ENCODE data around the gene KCTD17.

The KCTD17 gene

DNA sequence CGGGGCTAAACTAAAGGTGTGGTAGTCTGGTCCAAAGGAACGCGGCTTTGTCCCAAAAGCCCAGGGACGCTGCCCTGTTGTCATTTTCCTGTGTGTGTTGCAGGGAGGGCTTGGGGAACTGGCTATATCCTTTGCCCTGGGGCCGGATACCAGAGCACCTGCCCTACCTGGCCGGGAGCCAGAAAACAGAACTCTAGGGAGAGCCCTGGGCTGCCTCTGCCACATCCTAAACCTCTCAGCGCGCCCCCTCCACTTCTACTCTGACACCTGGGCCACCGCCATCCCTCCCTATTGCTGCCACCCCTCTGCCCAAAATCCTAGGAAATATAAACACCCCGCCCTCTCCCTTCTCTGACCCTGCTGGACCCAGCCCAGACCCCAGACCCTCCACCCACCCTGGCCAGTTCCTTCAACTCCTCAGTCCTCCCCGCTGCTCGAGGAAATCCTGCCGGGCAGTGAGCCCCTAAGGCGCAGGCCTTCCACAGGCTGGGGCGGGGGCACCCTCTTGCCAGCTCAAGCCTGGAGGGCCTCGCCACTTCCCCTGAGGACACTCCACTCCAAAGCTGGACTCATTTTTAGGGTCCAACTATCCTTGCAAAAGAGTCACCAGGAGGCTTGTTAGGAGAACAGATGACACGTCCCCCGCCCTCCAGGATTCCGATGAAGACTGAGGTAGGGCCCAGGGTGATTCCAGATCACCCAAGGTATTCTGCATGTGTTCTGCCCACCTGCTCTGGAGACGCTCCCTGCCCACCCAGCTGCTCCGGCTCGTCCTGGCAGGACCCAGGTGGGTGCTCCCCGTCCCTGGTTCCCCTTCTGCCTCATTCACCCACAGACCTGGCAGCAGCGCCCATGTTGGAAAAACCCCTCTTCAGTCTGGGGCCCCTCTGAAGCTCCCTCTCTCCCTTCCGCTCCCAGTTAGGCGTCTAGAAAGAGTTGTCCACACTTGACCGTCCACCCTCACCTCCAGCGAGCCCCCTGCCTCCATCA lies 12.2 kb downstream of the KCTD17 start:
- H3K27me3 ChIP-seq (ENCODE audit: insufficient read depth, poor library complexity, severe bottlenecking), result peaks cover 29% of the 10 kb centered on the region
- TF ChIP-seq SPI1 (IDR thresholded peaks at IDR 0.05; ENCODE audit: borderline replicate concordance, low read depth), result no peak
- TF ChIP-seq, protein P1, sequence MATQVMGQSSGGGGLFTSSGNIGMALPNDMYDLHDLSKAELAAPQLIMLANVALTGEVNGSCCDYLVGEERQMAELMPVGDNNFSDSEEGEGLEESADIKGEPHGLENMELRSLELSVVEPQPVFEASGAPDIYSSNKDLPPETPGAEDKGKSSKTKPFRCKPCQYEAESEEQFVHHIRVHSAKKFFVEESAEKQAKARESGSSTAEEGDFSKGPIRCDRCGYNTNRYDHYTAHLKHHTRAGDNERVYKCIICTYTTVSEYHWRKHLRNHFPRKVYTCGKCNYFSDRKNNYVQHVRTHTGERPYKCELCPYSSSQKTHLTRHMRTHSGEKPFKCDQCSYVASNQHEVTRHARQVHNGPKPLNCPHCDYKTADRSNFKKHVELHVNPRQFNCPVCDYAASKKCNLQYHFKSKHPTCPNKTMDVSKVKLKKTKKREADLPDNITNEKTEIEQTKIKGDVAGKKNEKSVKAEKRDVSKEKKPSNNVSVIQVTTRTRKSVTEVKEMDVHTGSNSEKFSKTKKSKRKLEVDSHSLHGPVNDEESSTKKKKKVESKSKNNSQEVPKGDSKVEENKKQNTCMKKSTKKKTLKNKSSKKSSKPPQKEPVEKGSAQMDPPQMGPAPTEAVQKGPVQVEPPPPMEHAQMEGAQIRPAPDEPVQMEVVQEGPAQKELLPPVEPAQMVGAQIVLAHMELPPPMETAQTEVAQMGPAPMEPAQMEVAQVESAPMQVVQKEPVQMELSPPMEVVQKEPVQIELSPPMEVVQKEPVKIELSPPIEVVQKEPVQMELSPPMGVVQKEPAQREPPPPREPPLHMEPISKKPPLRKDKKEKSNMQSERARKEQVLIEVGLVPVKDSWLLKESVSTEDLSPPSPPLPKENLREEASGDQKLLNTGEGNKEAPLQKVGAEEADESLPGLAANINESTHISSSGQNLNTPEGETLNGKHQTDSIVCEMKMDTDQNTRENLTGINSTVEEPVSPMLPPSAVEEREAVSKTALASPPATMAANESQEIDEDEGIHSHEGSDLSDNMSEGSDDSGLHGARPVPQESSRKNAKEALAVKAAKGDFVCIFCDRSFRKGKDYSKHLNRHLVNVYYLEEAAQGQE (IDR thresholded peaks at IDR 0.05; ENCODE audit: insufficient replicate concordance, low read depth), result no peak
- no peak for TF ChIP-seq GABPA (IDR thresholded peaks at IDR 0.05; ENCODE audit: low read depth)
- TF ChIP-seq, protein P2, sequence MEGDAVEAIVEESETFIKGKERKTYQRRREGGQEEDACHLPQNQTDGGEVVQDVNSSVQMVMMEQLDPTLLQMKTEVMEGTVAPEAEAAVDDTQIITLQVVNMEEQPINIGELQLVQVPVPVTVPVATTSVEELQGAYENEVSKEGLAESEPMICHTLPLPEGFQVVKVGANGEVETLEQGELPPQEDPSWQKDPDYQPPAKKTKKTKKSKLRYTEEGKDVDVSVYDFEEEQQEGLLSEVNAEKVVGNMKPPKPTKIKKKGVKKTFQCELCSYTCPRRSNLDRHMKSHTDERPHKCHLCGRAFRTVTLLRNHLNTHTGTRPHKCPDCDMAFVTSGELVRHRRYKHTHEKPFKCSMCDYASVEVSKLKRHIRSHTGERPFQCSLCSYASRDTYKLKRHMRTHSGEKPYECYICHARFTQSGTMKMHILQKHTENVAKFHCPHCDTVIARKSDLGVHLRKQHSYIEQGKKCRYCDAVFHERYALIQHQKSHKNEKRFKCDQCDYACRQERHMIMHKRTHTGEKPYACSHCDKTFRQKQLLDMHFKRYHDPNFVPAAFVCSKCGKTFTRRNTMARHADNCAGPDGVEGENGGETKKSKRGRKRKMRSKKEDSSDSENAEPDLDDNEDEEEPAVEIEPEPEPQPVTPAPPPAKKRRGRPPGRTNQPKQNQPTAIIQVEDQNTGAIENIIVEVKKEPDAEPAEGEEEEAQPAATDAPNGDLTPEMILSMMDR (IDR thresholded peaks at IDR 0.05; ENCODE audit: insufficient read depth, low read length), result no peak
- no peak for TF ChIP-seq POLR2AphosphoS5 (IDR thresholded peaks at IDR 0.05; ENCODE audit: low read depth)
- DNase-seq (ENCODE audit: low read depth in 1 of 2, low spot score in 1 of 2), result no peak

DNA sequence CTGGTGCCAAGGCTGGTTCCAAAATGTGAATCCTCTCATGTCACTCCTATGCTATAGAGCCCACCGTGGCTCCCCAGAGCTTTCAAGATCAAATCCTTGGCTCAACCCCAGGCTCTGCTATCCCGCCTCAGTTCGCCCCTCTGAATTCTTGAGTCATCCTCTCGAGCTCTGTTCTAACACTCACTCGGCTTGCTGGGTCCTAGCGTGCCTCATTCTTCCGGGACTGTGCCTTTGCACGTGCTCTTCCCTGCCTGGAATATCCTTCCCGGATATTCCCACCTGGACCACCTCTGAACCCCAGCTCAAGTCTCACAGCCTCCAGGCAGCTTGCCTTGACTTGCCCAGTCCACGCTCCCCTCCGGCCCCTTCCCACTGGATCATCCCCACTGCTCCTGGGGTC lies 13.0 kb downstream of the KCTD17 start:
- peaks cover 29% of the 10 kb centered on the region for H3K27me3 ChIP-seq (ENCODE audit: insufficient read depth, poor library complexity, severe bottlenecking)
- TF ChIP-seq, protein P2 (IDR thresholded peaks at IDR 0.05; ENCODE audit: insufficient read depth, low read length), result no peak
- TF ChIP-seq POLR2AphosphoS5 (IDR thresholded peaks at IDR 0.05; ENCODE audit: low read depth), result no peak
- TF ChIP-seq GABPA (IDR thresholded peaks at IDR 0.05; ENCODE audit: low read depth), result no peak
- no peak for TF ChIP-seq SPI1 (IDR thresholded peaks at IDR 0.05; ENCODE audit: borderline replicate concordance, low read depth)
- TF ChIP-seq, protein P1 (IDR thresholded peaks at IDR 0.05; ENCODE audit: insufficient replicate concordance, low read depth), result no peak

More for the DNA sequence above, 12.2 kb downstream of the KCTD17 start:
- no peak overlapping the region for H3K27ac ChIP-seq (replicated peaks)
- H3K4me3 ChIP-seq (replicated peaks; ENCODE audit: insufficient read depth, low read length), result no peak overlapping the region

DNA sequence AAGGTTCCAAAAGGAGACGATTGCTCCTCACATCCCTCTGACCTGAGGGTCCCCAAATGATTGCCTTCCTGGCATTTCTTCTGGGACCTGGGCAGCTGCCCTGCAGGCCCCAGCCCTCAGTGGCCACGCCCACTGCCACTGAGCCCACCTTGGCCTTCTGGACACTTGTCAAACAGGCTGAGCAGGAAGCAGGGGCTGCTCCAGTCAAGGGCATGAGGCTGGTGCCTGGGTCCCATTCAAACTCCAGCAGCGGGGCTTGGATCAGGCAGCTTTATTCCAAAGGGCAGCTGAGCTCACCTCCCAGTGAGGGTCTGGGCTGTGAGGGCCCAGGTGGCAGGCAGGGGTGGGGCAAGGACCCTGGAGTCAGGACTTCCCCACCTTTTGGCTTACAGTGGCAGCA lies 13.6 kb downstream of the KCTD17 start:
- Histone ChIP-seq H3K27ac (replicated peaks) (no peak overlapping the region), H3K27me3 (ENCODE audit: insufficient read depth, poor library complexity, severe bottlenecking) (peaks cover 27% of the 10 kb centered on the region), H3K4me3 (replicated peaks; ENCODE audit: insufficient read depth, low read length) (no peak overlapping the region)
- TF ChIP-seq SPI1 (IDR thresholded peaks at IDR 0.05; ENCODE audit: borderline replicate concordance, low read depth) (no peak), GABPA (IDR thresholded peaks at IDR 0.05; ENCODE audit: low read depth) (no peak), POLR2AphosphoS5 (IDR thresholded peaks at IDR 0.05; ENCODE audit: low read depth) (no peak)
- TF ChIP-seq, protein P2 (IDR thresholded peaks at IDR 0.05; ENCODE audit: insufficient read depth, low read length), result no peak
- TF ChIP-seq, protein P1 (IDR thresholded peaks at IDR 0.05; ENCODE audit: insufficient replicate concordance, low read depth), result no peak
- DNase-seq (ENCODE audit: low read depth in 1 of 2, low spot score in 1 of 2), result no peak

More for the DNA sequence above, 13.0 kb downstream of the KCTD17 start:
- no peak for DNase-seq (ENCODE audit: low read depth in 1 of 2, low spot score in 1 of 2)
- Histone ChIP-seq H3K27ac (replicated peaks) (no peak overlapping the region), H3K4me3 (replicated peaks; ENCODE audit: insufficient read depth, low read length) (no peak overlapping the region)

Measured in HL-60 (cell line).